BLaER1 (cell line): ENCODE measurements around the gene EXOSC3.

ENCODE experiments used
- H3K27ac ChIP-seq: shearing (Covaris generic); formaldehyde crosslinking; 2 replicates; pipeline ENCODE4 v1.8.1; 2022
- H3K27me3 ChIP-seq: shearing (Covaris generic); formaldehyde crosslinking; 2 replicates; pipeline ENCODE4 v1.8.1; 2022
- H3K36me3 ChIP-seq: shearing (Covaris generic); formaldehyde crosslinking; 2 replicates; pipeline ENCODE4 v1.8.1; 2022
- H3K4me1 ChIP-seq: shearing (Covaris generic); formaldehyde crosslinking; 2 replicates; pipeline ENCODE4 v1.8.1; 2022
- H3K4me2 ChIP-seq: shearing (Covaris generic); formaldehyde crosslinking; 2 replicates; pipeline ENCODE4 v1.8.1; 2022
- H3K4me3 ChIP-seq: shearing (Covaris generic); formaldehyde crosslinking; 2 replicates; pipeline ENCODE4 v1.8.1; 2022
- H3K9ac ChIP-seq: shearing (Covaris generic); formaldehyde crosslinking; 2 replicates; pipeline ENCODE4 v1.8.1; 2022
- H3K9me3 ChIP-seq: shearing (Covaris generic); formaldehyde crosslinking; 2 replicates; pipeline ENCODE4 v1.8.1; 2022
- H4K20me1 ChIP-seq: shearing (Covaris generic); formaldehyde crosslinking; 2 replicates; pipeline ENCODE4 v1.8.1; 2022
- Cebpa-rat ChIP-seq: shearing (Covaris generic); IDR thresholded peaks from 2 replicates; pipeline ENCODE4 v1.8.1; 2022

Gene EXOSC3

GRCh38 chr9:37740128-37740527 is 44.7 kb downstream of the EXOSC3 start:
- Histone ChIP-seq H4K20me1 (no peaks in the 10 kb centered on the region), H3K4me2 (no peak overlapping the region), H3K36me3 (peaks cover 8% of the 10 kb centered on the region; the same call in 1 of the 2 replicates), H3K9ac (no peak overlapping the region), H3K4me1 (peaks cover 11% of the 10 kb centered on the region), H3K27me3 (no peaks in the 10 kb centered on the region), H3K9me3 (no peaks in the 10 kb centered on the region), H3K27ac (no peak overlapping the region), H3K4me3 (no peak overlapping the region)
- TF ChIP-seq Cebpa-rat = no peak

DNA sequence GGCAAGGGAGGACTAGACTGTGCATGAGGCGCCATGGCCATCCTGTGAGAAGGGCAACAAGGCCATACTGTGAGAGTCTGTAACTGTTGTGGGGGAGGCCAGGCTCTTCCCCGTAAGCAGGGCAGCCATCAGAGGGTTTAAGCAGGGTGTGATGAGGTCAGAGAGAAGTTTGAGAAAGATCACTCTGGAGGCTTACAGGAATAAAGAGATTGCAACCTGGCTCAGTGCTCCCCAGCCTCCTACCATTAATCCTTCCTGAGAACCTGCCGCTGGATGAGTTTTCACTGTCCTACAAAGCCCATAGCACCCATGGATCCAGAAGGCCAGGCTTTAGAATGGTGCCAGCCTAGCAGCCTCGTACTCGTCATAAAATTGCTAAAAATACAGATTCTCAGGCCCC is 45.6 kb downstream of the EXOSC3 start:
- Histone ChIP-seq H3K27me3 (no peaks in the 10 kb centered on the region), H3K27ac (no peak overlapping the region), H3K4me2 (no peak overlapping the region), H4K20me1 (no peaks in the 10 kb centered on the region), H3K4me1 (peaks cover 2% of the 10 kb centered on the region), H3K9me3 (no peaks in the 10 kb centered on the region), H3K4me3 (no peak overlapping the region), H3K36me3 (peaks cover 8% of the 10 kb centered on the region; the same call in 1 of the 2 replicates), H3K9ac (no peak overlapping the region)
- no peak for TF ChIP-seq Cebpa-rat

DNA sequence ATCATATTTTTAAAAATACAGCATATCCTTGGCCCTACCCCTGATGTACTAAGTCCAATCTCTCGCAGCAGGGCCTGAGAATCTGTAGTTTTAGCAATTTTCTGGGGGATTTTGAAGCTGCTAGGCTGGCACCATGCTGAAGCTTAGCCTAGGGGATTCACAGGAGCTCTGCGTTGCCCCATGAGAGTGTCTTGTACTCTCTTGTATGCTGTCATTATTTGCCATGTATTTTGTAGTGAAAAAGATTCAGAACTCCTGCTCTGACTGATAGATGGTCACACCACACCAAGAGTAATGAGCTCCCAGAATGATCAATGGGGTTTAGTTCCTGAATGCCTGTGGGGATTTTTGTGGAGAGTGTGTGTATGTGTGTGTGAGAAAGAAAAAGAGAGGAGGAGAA is 51.9 kb downstream of the EXOSC3 start:
- Histone ChIP-seq H4K20me1 (no peaks in the 10 kb centered on the region), H3K27me3 (no peaks in the 10 kb centered on the region), H3K4me1 (peaks cover 27% of the 10 kb centered on the region), H3K4me2 (0 out of 2 replicates have a peak overlapping the region, but pooled peaks have one; percentile 49), H3K27ac (no peak overlapping the region), H3K4me3 (no peak overlapping the region), H3K9me3 (no peaks in the 10 kb centered on the region), H3K9ac (no peak overlapping the region), H3K36me3 (no peaks in the 10 kb centered on the region)
- no peak for TF ChIP-seq Cebpa-rat

DNA sequence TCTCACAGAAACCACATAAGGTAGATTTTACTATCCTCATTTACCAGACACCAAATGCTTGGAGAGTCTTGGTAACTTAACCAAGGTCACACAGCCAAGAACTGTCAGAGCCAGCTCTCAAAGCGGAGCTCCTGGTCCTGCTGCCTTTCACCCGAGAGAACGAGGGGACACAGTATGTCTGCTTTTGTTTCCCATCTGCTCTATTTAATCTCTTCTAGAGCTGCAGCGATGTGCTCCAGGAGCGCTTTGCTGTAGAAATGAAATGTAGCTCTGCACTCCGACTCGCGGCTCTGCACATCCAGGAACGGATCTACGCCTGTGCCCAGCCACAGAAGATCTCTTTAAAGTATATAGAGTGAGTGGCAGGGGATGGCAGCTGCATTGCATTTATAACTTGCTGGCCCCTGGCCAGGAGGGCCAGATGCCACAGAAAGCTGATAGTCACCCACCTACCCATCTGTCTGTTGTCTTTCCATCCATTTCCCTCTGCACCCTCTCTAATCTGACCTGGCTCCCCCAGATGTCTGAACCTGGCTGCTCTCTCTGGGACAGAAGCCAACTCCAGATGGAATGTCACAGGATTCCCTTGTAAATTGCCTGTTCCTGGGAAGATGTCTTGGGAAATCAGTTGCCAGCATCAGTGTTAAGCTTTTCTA is 52.6 kb downstream of the EXOSC3 start:
- no peak overlapping the region for H3K4me3 ChIP-seq
- H4K20me1 ChIP-seq = no peaks in the 10 kb centered on the region
- peaks cover 27% of the 10 kb centered on the region for H3K4me1 ChIP-seq
- H3K27me3 ChIP-seq = no peaks in the 10 kb centered on the region
- no peaks in the 10 kb centered on the region for H3K36me3 ChIP-seq
- H3K9me3 ChIP-seq = no peaks in the 10 kb centered on the region
- H3K9ac ChIP-seq = no peak overlapping the region
- no peak overlapping the region for H3K27ac ChIP-seq
- TF ChIP-seq Cebpa-rat = no peak
- peak overlapping the region; percentile 49 for H3K4me2 ChIP-seq

DNA sequence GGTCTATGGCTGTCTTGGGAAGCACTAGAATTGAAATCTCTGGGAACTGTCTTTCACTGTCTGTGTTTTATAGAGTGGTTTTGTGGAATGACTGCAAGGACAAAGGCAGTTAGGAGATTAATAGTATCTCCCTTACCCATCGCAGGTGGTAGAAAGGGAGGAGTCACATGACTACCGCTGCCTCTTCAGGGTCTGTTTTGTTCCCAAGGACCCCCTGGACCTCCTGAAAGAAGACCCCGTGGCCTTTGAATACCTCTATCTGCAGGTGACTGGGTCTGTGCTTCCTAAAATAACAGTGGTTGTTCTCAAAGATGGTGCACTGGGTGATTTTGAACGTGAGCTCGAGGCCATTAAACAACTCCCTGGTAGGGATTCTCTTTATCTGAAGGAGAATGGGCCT is 54.0 kb downstream of the EXOSC3 start:
- no peak overlapping the region for H3K9ac ChIP-seq
- no peaks in the 10 kb centered on the region for H3K9me3 ChIP-seq
- peaks cover 27% of the 10 kb centered on the region for H3K4me1 ChIP-seq
- H3K36me3 ChIP-seq = no peaks in the 10 kb centered on the region
- H4K20me1 ChIP-seq = no peaks in the 10 kb centered on the region
- no peak overlapping the region for H3K27ac ChIP-seq
- peak overlapping the region; percentile 49; the same call in 1 of the 2 replicates for H3K4me2 ChIP-seq
- H3K4me3 ChIP-seq = no peak overlapping the region
- no peak for TF ChIP-seq Cebpa-rat
- no peaks in the 10 kb centered on the region for H3K27me3 ChIP-seq

- no peaks in the 10 kb centered on the region for H3K36me3 ChIP-seq
- H3K4me3 ChIP-seq = no peak overlapping the region
- H4K20me1 ChIP-seq = no peaks in the 10 kb centered on the region
- TF ChIP-seq Cebpa-rat = no peak
- H3K9ac ChIP-seq = no peak overlapping the region
- no peaks in the 10 kb centered on the region for H3K27me3 ChIP-seq
- H3K9me3 ChIP-seq = no peaks in the 10 kb centered on the region
- peaks cover 27% of the 10 kb centered on the region for H3K4me1 ChIP-seq
- H3K4me2 ChIP-seq = no peak overlapping the region
- H3K27ac ChIP-seq = no peak overlapping the region
Measured at GRCh38 chr9:37730256-37730655, 54.6 kb downstream of the EXOSC3 start.
